GM13976 (cell line): Measurements from ENCODE around the gene CEP112.

Experiments used
- DNase-seq: peaks from one replicate; pipeline ENCODE4 v3.0.0; 2012; ENCODE audit warnings: low spot score
- in situ Hi-C: fragments of 300-500 bp; cut with MboI; formaldehyde crosslinking; loops from one replicate; pipeline ENCODE4 v1.12.0; 2022; ENCODE audit warnings: low sequenced_read_pairs, mixed read lengths, inconsistent platforms; ENCODE audit not compliant: unreplicated experiment
- TF ChIP-seq, protein P1 (sequence below): IDR thresholded peaks from 2 replicates; pipeline ENCODE4 v1.5.1; 2012; ENCODE audit warnings: borderline replicate concordance, mild to moderate bottlenecking; ENCODE audit not compliant: insufficient read depth; ENCODE audit errors: extremely low read depth, missing control alignments, control extremely low read depth

Gene CEP112

DNA sequence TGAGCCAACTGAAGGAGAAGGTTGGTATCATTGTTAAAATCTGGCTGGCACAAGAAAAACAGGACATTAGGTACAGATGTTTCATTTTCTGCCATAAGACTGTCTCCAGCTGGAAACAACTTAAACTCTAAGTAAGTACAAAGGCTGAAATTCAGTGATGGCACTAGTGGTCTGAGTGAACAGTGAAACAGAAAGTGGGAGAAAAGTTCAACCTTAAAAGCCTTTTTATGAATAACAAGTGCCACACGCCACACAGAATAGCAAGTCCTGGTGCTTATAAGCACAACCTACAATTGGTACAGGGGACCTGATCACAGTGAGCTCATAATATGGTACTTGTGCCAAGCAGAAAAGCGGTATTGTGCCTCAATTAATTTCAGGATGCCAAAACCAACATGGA is 56.7 kb downstream of the CEP112 start:
- TF ChIP-seq, protein P1, sequence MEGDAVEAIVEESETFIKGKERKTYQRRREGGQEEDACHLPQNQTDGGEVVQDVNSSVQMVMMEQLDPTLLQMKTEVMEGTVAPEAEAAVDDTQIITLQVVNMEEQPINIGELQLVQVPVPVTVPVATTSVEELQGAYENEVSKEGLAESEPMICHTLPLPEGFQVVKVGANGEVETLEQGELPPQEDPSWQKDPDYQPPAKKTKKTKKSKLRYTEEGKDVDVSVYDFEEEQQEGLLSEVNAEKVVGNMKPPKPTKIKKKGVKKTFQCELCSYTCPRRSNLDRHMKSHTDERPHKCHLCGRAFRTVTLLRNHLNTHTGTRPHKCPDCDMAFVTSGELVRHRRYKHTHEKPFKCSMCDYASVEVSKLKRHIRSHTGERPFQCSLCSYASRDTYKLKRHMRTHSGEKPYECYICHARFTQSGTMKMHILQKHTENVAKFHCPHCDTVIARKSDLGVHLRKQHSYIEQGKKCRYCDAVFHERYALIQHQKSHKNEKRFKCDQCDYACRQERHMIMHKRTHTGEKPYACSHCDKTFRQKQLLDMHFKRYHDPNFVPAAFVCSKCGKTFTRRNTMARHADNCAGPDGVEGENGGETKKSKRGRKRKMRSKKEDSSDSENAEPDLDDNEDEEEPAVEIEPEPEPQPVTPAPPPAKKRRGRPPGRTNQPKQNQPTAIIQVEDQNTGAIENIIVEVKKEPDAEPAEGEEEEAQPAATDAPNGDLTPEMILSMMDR: no peak
- in situ Hi-C loops: no loop called here
- DNase-seq: no peak

DNA sequence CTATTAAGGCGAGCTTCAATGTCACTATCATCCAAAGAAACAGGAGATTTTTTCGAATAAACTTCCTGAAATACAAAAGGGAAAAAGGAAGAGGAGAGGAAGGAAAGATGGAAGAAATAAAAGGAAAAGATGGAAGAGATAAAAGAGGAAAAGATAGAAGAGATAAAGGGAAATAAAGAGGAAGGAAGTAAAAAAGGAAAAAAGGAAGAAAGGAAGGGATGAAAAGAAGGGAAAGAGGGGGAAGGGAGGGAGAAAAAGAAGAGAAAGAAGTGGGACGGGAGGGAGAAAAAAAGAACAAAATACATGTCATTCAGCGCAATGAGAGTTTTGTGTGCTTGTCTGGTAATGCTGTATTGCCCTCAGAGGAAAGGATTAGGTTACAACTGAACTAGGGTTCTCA is 62.2 kb downstream of the CEP112 start:
- in situ Hi-C loops: no loop called here
- no peak for DNase-seq
- TF ChIP-seq, protein P1: no peak

DNA sequence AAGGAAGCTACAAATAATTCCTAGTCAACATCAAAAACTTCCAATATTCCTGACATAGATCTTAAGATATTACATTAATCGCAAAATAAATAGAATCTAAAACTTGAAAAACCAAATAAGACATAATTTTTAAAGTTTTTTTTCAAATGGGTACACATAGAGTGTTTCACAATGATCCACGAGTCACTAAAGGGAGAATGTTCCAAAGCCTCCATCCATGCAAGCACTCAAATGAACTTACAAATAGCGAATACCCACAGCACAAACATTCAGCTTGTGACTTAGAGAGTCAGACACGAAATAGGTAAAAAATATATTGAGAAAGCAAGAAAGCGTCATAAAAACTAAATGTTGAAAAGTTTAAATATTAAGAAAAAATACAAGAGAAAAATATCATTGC is 65.7 kb downstream of the CEP112 start:
- in situ Hi-C loops: no loop called here
- no peak for DNase-seq

DNA sequence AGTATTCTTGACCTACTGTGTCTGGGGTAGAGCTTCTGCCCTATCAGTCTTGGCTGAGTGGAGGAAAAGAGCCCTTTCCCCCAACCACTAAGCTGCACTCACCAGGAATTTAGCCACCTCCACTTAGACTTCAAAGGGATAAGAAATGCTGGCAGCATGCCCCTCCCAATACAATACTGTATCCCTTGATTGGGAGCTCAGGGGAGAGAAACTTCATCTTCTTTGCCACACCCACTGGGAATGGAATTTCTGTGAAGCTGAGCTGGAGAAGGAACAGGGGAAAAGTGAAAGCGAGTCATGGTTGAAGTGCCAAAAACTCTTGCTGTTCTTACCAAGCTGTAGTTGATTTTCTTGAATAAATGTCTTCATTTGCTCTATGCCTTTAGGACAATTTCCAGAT is 68.8 kb downstream of the CEP112 start:
- in situ Hi-C loops: no loop called here
- TF ChIP-seq, protein P1: no peak
- no peak for DNase-seq

More for the DNA sequence above, 65.7 kb downstream of the CEP112 start:
- TF ChIP-seq, protein P1: no peak

DNA sequence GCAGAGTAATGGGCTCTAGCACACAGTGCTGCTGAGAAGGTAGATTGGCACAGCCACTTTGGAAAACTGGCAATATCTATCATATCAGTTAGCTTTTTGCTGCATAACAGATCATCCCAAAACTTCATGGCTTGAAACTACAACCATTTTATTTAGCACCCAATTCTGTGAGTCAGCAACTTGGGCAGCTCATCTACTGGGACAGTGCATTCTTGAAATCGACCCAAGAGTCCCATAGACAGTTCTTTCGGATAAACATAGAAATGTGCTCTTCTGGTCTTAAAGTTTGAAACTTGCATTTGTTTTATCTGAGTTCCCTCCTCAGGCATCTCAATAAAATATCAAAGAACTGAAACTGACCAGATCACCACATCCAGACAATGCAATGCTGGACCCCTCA is 76.7 kb downstream of the CEP112 start:
- in situ Hi-C loops: no loop called here
- TF ChIP-seq, protein P1: no peak
- DNase-seq: no peak

DNA sequence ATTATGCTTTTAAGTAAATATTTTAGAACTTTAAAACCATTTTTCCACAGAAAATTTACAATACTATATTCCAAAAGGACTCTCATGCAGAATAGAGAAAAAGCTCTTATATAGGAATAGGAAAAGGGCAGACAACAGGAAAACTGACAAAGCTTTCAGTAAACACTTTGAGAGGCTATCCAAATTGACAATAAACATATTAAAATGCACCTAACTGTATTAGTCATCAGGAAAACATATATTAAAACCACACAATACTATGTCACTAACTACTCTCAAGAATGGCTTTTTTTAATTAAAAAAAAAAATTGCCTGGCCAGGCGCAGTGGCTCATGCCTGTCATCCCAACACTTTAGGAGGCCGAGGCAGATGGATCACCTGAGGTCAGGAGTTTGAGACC is 77.3 kb downstream of the CEP112 start:
- TF ChIP-seq, protein P1: no peak
- no peak for DNase-seq
- in situ Hi-C loops: no loop called here

DNA sequence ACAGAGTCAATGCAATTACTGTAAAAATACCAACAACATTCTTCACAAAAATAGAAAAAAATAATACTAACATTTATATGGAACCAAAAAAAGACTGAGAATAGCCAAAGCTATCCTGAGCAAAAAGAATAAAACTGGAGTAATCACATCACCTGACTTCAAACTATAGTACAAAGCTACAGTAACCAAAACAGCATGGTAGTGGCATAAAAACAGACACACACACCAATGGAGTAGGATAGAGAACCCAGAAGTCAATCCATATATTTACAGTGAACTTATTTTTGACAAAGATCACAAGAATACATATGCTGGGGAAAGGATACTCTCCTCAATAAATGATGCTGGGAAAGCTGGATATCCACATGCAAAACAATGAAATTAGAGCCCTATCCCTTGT is 84.2 kb downstream of the CEP112 start:
- TF ChIP-seq, protein P1: no peak
- DNase-seq: no peak
- in situ Hi-C loops: no loop called here
